Smooth muscle cell (in vitro differentiated cells): Measurements from ENCODE around the gene SUMF1. TPM values are rescaled to one million over a fixed set of nuclear protein-coding genes. Genes with fewer than 3 reads are reported as not detected.
"Not testable (repeated sequence)": the region's sequence is repeated elsewhere in the genome, so short reads cannot be mapped to it uniquely, and the experiment has no call there.

Source experiments
- DNase-seq: peaks from one replicate; lab custom pipeline; 2025; ENCODE audit not compliant: unreplicated experiment; lab: John Stamatoyannopoulos, UW
- H2AFZ ChIP-seq: fragments of 200-600 bp; sonication (generic); 2 replicates; pipeline ENCODE4 v1.6.0; 2016; ENCODE audit warnings: antibody characterized with exemption, low read depth, mild to moderate bottlenecking
- H3F3A ChIP-seq: fragments of 200-600 bp; sonication (generic); 2 replicates; pipeline ENCODE4 v1.6.0; 2017; ENCODE audit warnings: antibody characterized with exemption, low read depth
- H3K27ac ChIP-seq: fragments of 200-600 bp; sonication (generic); 2 replicates; pipeline ENCODE4 v1.5.1; 2016; ENCODE audit warnings: low read depth, mild to moderate bottlenecking
- H3K27me3 ChIP-seq: fragments of 200-600 bp; sonication (generic); 2 replicates; pipeline ENCODE4 v1.6.1; 2016; ENCODE audit warnings: low read depth, mild to moderate bottlenecking
- H3K36me3 ChIP-seq: fragments of 200-600 bp; sonication (generic); 2 replicates; pipeline ENCODE4 v1.5.1; 2016; ENCODE audit warnings: low read depth
- H3K4me1 ChIP-seq: fragments of 200-600 bp; sonication (generic); 2 replicates; pipeline ENCODE4 v1.5.1; 2016; ENCODE audit warnings: low read depth
- H3K4me2 ChIP-seq: fragments of 200-600 bp; sonication (generic); 2 replicates; pipeline ENCODE4 v1.6.0; 2016; ENCODE audit warnings: mild to moderate bottlenecking
- H3K4me3 ChIP-seq: fragments of 200-600 bp; sonication (generic); 2 replicates; pipeline ENCODE4 v1.5.1; 2016; ENCODE audit warnings: mild to moderate bottlenecking
- H3K79me2 ChIP-seq: fragments of 200-600 bp; sonication (generic); 2 replicates; pipeline ENCODE4 v1.6.0; 2016; ENCODE audit warnings: low read depth, mild to moderate bottlenecking
- H3K9ac ChIP-seq: fragments of 200-600 bp; sonication (generic); 2 replicates; pipeline ENCODE4 v1.6.0; 2016; ENCODE audit warnings: low read depth
- H3K9me3 ChIP-seq: fragments of 200-600 bp; sonication (generic); replicated peaks from 2 replicates; pipeline ENCODE4 v1.5.1; 2016; ENCODE audit warnings: low read depth
- H4K20me1 ChIP-seq: fragments of 200-600 bp; sonication (generic); 2 replicates; pipeline ENCODE4 v1.6.0; 2016; ENCODE audit warnings: low read depth
- CTCF ChIP-seq: fragments of 200-600 bp; sonication (generic); IDR thresholded peaks from 2 replicates; pipeline ENCODE4 v1.5.1; 2017; ENCODE audit warnings: borderline replicate concordance, mild to moderate bottlenecking, antibody characterized with exemption; ENCODE audit not compliant: insufficient read depth, poor library complexity, severe bottlenecking
- WGBS: methylation state at CpG from one replicate; pipeline ENCODE4 v1.1.7; 2016; ENCODE audit warnings: low lambda C conversion rate; 5-methylcytosine and 5-hydroxymethylcytosine counted together
- polyA plus RNA-seq: library from polyadenylated mRNA; unstranded; fragments of >200 nt; fragmentation: Nextera tagmentation; extraction: Ambion mirVana; gene quantifications from 2 replicates; pipeline ENCODE4 v1.2.1, GENCODE V29; 2016
- total RNA-seq: library from RNA; depleted of rRNA; stranded (reverse); fragments of >200 nt; gene quantifications from 2 replicates; pipeline ENCODE4 v1.2.3, GENCODE V29; 2014

Gene SUMF1
- total and polyA plus RNA-seq, 2 experiments from 2014 or later: 28.3 to 29.5 TPM

GRCh38 chr3:4461468-4462090, 5.5 kb downstream of the SUMF1 start:
- Histone ChIP-seq H3K9ac (no peak overlapping the region), H3K36me3 (no peaks in the 10 kb centered on the region), H3K9me3 (no peaks in the 10 kb centered on the region), H3K79me2 (no peaks in the 10 kb centered on the region), H3K27me3 (no peaks in the 10 kb centered on the region), H3K4me3 (no peak overlapping the region), H3F3A (no peaks in the 10 kb centered on the region), H3K4me2 (no peak overlapping the region), H3K4me1 (peaks cover 3% of the 10 kb centered on the region), H3K27ac (no peak overlapping the region), H2AFZ (no peak overlapping the region), H4K20me1 (no peaks in the 10 kb centered on the region)
- 99% methylated on average over 2 of the region's 2 CpGs for WGBS
- DNase-seq: no peak
- no peak for TF ChIP-seq CTCF

GRCh38 chr3:4460334-4460733, 6.7 kb downstream of the SUMF1 start:
- H3K27ac ChIP-seq: no peak overlapping the region
- H3K36me3 ChIP-seq: no peaks in the 10 kb centered on the region
- H3K4me1 ChIP-seq: no peaks in the 10 kb centered on the region
- no peak for DNase-seq
- no peak overlapping the region for H3K9ac ChIP-seq
- H4K20me1 ChIP-seq: no peaks in the 10 kb centered on the region
- H3K9me3 ChIP-seq: no peaks in the 10 kb centered on the region
- H3K27me3 ChIP-seq: no peaks in the 10 kb centered on the region
- no peak for TF ChIP-seq CTCF
- no peak overlapping the region for H2AFZ ChIP-seq
- no peak overlapping the region for H3K4me3 ChIP-seq
- WGBS: 95% methylated on average over 4 of the region's 4 CpGs
- H3F3A ChIP-seq: no peaks in the 10 kb centered on the region
- H3K79me2 ChIP-seq: no peaks in the 10 kb centered on the region
- H3K4me2 ChIP-seq: no peak overlapping the region

- Histone ChIP-seq H3K36me3 (no peaks in the 10 kb centered on the region), H3F3A (no peaks in the 10 kb centered on the region), H3K27ac (no peak overlapping the region), H3K9me3 (no peaks in the 10 kb centered on the region), H3K4me3 (no peak overlapping the region), H3K9ac (no peak overlapping the region), H3K4me2 (no peak overlapping the region), H4K20me1 (no peaks in the 10 kb centered on the region), H2AFZ (no peak overlapping the region), H3K27me3 (no peaks in the 10 kb centered on the region), H3K79me2 (no peaks in the 10 kb centered on the region), H3K4me1 (no peaks in the 10 kb centered on the region)
- no peak for TF ChIP-seq CTCF
- WGBS: 90% methylated on average over 3 of the region's 3 CpGs
- no peak for DNase-seq
Observed at GRCh38 chr3:4458961-4459360, 8.1 kb downstream of the SUMF1 start.

- not testable (repeated sequence) for H3K27me3 ChIP-seq, H3K4me3 ChIP-seq, H2AFZ ChIP-seq, H3K9ac ChIP-seq, H3K9me3 ChIP-seq, H3F3A ChIP-seq, H4K20me1 ChIP-seq, H3K36me3 ChIP-seq, H3K4me1 ChIP-seq, H3K79me2 ChIP-seq, DNase-seq, H3K4me2 ChIP-seq, H3K27ac ChIP-seq
- WGBS: 94% methylated on average over 12 of the region's 14 CpGs
Observed at GRCh38 chr3:4456780-4457179, 10.3 kb downstream of the SUMF1 start.
